CD4-positive, alpha-beta T cell treated with Interleukin-4 for 1 hour (primary cell): ENCODE measurements around the gene ZNF451.

ENCODE experiments used
- DNase-seq, 2 donors: peaks; one replicate each; pipeline ENCODE4 v3.0.0-alpha.2; 2020 to 2022

Gene ZNF451

GRCh38 chr6:57097596-57097995 is 7.6 kb downstream of the ZNF451 start:
- DNase-seq = no peak

GRCh38 chr6:57102976-57103375 is 13.0 kb downstream of the ZNF451 start:
- no peak for DNase-seq

- no peak for DNase-seq
These were observed 14.3 kb downstream of the ZNF451 start for GRCh38 chr6:57104336-57104735.

- no peak for DNase-seq
These were observed 17.0 kb downstream of the ZNF451 start for GRCh38 chr6:57106990-57107389.

GRCh38 chr6:57108691-57109090 is 18.7 kb downstream of the ZNF451 start:
- no peak for DNase-seq

- DNase-seq = no peak
These were observed 19.9 kb downstream of the ZNF451 start for GRCh38 chr6:57109880-57110279.

GRCh38 chr6:57113105-57113504 is 23.1 kb downstream of the ZNF451 start:
- DNase-seq = no peak

GRCh38 chr6:57116776-57117175 is 26.8 kb downstream of the ZNF451 start:
- DNase-seq = no peak

GRCh38 chr6:57117796-57118195 is 27.8 kb downstream of the ZNF451 start:
- DNase-seq = no peak

- no peak for DNase-seq
These were observed 33.1 kb downstream of the ZNF451 start for GRCh38 chr6:57123111-57123510.

GRCh38 chr6:57127763-57128162 is 37.8 kb downstream of the ZNF451 start:
- no peak for DNase-seq

GRCh38 chr6:57130661-57131177 is 40.7 kb downstream of the ZNF451 start:
- DNase-seq = no peak

- no peak for DNase-seq
These were observed 45.0 kb downstream of the ZNF451 start for GRCh38 chr6:57134954-57135353.

- no peak for DNase-seq
These were observed 45.9 kb downstream of the ZNF451 start for GRCh38 chr6:57135885-57136284.

- no peak for DNase-seq
These were observed 47.4 kb downstream of the ZNF451 start for GRCh38 chr6:57137350-57137749.

GRCh38 chr6:57138026-57138425 is 48.0 kb downstream of the ZNF451 start:
- no peak for DNase-seq

- DNase-seq = no peak
These were observed 51.6 kb downstream of the ZNF451 start for GRCh38 chr6:57141451-57142177.

- no peak for DNase-seq
These were observed 52.2 kb downstream of the ZNF451 start for GRCh38 chr6:57142178-57142525.

GRCh38 chr6:57143690-57144089 is 53.7 kb downstream of the ZNF451 start:
- no peak for DNase-seq

- DNase-seq = no peak
These were observed 57.4 kb downstream of the ZNF451 start for GRCh38 chr6:57147401-57147800.

GRCh38 chr6:57147955-57148858 is 58.2 kb downstream of the ZNF451 start:
- DNase-seq = no peak

GRCh38 chr6:57158658-57159057 is 68.7 kb downstream of the ZNF451 start:
- no peak for DNase-seq

- DNase-seq = no peak
These were observed 69.1 kb downstream of the ZNF451 start for GRCh38 chr6:57159127-57159526.

GRCh38 chr6:57162028-57162427 is 72.0 kb downstream of the ZNF451 start:
- DNase-seq = no peak
